SK-N-SH (cell line): ENCODE results near the gene DOK7. TPM values are rescaled to one million over a fixed set of nuclear protein-coding genes. Genes with fewer than 3 reads are reported as not detected.

ENCODE experiments used
- CTCF ChIA-PET: fragments of 300-600, 350-600 bp; formaldehyde crosslinking; extraction: SDS; loops from one replicate; lab custom pipeline; 2021; lab: Yijun Ruan, JAX
- POLR2A ChIA-PET: fragments of 350-600 bp; sonication (Branson Sonifier 250); formaldehyde crosslinking; extraction: SDS; loops from one replicate; lab custom pipeline; 2020; ENCODE audit warnings: antibody characterized with exemption, inconsistent platforms; lab: Yijun Ruan, JAX
- DNase-seq: peaks from one replicate; pipeline ENCODE4 v3.0.0; 2012
- H2AFZ ChIP-seq: fragments of 200-600 bp; sonication (generic); 2 replicates; pipeline ENCODE4 v1.8.1; 2016; ENCODE audit warnings: antibody characterized with exemption, mild to moderate bottlenecking, low read depth
- H3F3A ChIP-seq: fragments of 200-600 bp; sonication (generic); replicated peaks from 2 replicates; pipeline ENCODE3; 2016; ENCODE audit warnings: antibody characterized with exemption, mild to moderate bottlenecking; ENCODE audit not compliant: insufficient read depth
- H3K27ac ChIP-seq, 2 experiments: fragments of 200-500 bp in 1 of 2; fragments of 200-600 bp in 1 of 2; sonication (Bioruptor generic) in 1 of 2; sonication (generic), shearing (Covaris generic) in 1 of 2; 2 replicates each; pipeline versions ENCODE4 v1.5.1 to v1.6.1; 2014 to 2016; ENCODE audit warnings: low read depth in 2 of 2, inconsistent platforms in 1 of 2, low read length in 1 of 2, mild to moderate bottlenecking in 1 of 2, mixed read lengths in 1 of 2
- H3K27me3 ChIP-seq: fragments of 200-600 bp; sonication (generic), shearing (Covaris generic); 2 replicates; pipeline ENCODE4 v1.6.1; 2016; ENCODE audit warnings: mixed run types; ENCODE audit not compliant: insufficient read depth
- H3K36me3 ChIP-seq, 2 experiments: fragments of 200-500 bp in 1 of 2; fragments of 200-600 bp in 1 of 2; sonication (Bioruptor generic) in 1 of 2; sonication (generic) in 1 of 2; replicated peaks in 1 of 2; 2 replicates each; pipeline versions ENCODE3 to v1.5.1; 2014 to 2016; ENCODE audit warnings: low read length in 1 of 2, mild to moderate bottlenecking in 1 of 2; ENCODE audit not compliant: insufficient read depth in 2 of 2, control insufficient read depth in 1 of 2
- H3K4me1 ChIP-seq, 2 experiments: fragments of 200-500 bp in 1 of 2; fragments of 200-600 bp in 1 of 2; sonication (Bioruptor generic) in 1 of 2; sonication (generic), shearing (Covaris generic) in 1 of 2; 2 replicates each; pipeline versions ENCODE4 v1.5.1 to v1.6.1; 2014 to 2016; ENCODE audit warnings: low read depth in 1 of 2, low read length in 1 of 2, mixed run types in 1 of 2; ENCODE audit not compliant: insufficient read depth in 2 of 2, control insufficient read depth in 1 of 2
- H3K4me2 ChIP-seq: fragments of 200-600 bp; sonication (generic), shearing (Covaris generic); 2 replicates; pipeline ENCODE4 v1.6.1; 2017; ENCODE audit warnings: mixed run types
- H3K4me3 ChIP-seq, 2 experiments: fragments of 200-500 bp in 1 of 2; fragments of 200-600 bp in 1 of 2; sonication (Bioruptor generic) in 1 of 2; sonication (generic), shearing (Covaris generic) in 1 of 2; 2 replicates each; pipeline versions ENCODE4 v1.5.1 to v1.8.1; 2014 to 2016; ENCODE audit warnings: low read depth in 2 of 2, inconsistent platforms in 1 of 2, low read length in 1 of 2, mild to moderate bottlenecking in 1 of 2, mixed read lengths in 1 of 2, moderate library complexity in 1 of 2
- H3K79me2 ChIP-seq: fragments of 200-600 bp; sonication (generic); 2 replicates; pipeline ENCODE4 v1.8.1; 2017; ENCODE audit warnings: mild to moderate bottlenecking; ENCODE audit not compliant: insufficient read depth
- H3K9ac ChIP-seq: fragments of 200-600 bp; sonication (generic); 2 replicates; pipeline ENCODE4 v1.6.1; 2017; ENCODE audit warnings: mixed run types
- H3K9me2 ChIP-seq: fragments of 200-600 bp; sonication (generic); 2 replicates; pipeline ENCODE4 v1.6.1; 2017; ENCODE audit warnings: mixed run types
- H3K9me3 ChIP-seq: fragments of 200-600 bp; sonication (generic); 2 replicates; pipeline ENCODE4 v1.6.1; 2017; ENCODE audit warnings: mixed run types, mild to moderate bottlenecking, moderate library complexity
- H4K20me1 ChIP-seq: fragments of 200-600 bp; sonication (generic); 2 replicates; pipeline ENCODE4 v1.6.1; 2017; ENCODE audit warnings: mild to moderate bottlenecking, mixed run types; ENCODE audit not compliant: insufficient read depth
- FOSL2 ChIP-seq: IDR thresholded peaks from 2 replicates; pipeline ENCODE4 v1.4.0; 2012; ENCODE audit warnings: low read depth, mild to moderate bottlenecking, moderate library complexity, borderline replicate concordance
- IRF3 ChIP-seq: fragments of 150-350 bp; IDR thresholded peaks from 2 replicates; pipeline ENCODE4 v1.6.1; 2016; ENCODE audit warnings: mild to moderate bottlenecking, low read depth, low read length
- RCOR1 ChIP-seq: fragments of 150-350 bp; IDR thresholded peaks from 2 replicates; pipeline ENCODE4 v1.6.1; 2017; ENCODE audit warnings: antibody characterized with exemption, low read length
- RFX5 ChIP-seq: IDR thresholded peaks from 2 replicates; pipeline ENCODE4 v1.6.1; 2012; ENCODE audit warnings: mild to moderate bottlenecking, improper control_type of control experiment, low read length
- SIN3A ChIP-seq: IDR thresholded peaks from 2 replicates; pipeline ENCODE4 v1.6.1; 2012; ENCODE audit warnings: low read depth, mild to moderate bottlenecking, low read length, moderate library complexity, borderline replicate concordance
- ZBTB33 ChIP-seq: IDR thresholded peaks from 2 replicates; pipeline ENCODE4 v1.4.0; 2012; ENCODE audit warnings: low read depth, borderline replicate concordance
- WGBS: methylation state at CpG from one replicate; pipeline ENCODE4 v1.1.6; 2017; ENCODE audit warnings: low lambda C conversion rate; 5-methylcytosine and 5-hydroxymethylcytosine counted together
- polyA plus RNA-seq, 3 experiments: library from polyadenylated mRNA; depleted of rRNA; stranded (reverse); fragments of >200 nt; gene quantifications; 2 replicates each; pipeline ENCODE4 v1.2.3, GENCODE V29; 2012
- TF ChIP-seq, protein P1 (sequence below): IDR thresholded peaks from 2 replicates; pipeline ENCODE4 v1.4.0; 2012; ENCODE audit warnings: low read depth

The DOK7 gene
- polyA plus RNA-seq, 1 of the 3 experiments (the other 2 are of a cell fraction) = not detected

DNA sequence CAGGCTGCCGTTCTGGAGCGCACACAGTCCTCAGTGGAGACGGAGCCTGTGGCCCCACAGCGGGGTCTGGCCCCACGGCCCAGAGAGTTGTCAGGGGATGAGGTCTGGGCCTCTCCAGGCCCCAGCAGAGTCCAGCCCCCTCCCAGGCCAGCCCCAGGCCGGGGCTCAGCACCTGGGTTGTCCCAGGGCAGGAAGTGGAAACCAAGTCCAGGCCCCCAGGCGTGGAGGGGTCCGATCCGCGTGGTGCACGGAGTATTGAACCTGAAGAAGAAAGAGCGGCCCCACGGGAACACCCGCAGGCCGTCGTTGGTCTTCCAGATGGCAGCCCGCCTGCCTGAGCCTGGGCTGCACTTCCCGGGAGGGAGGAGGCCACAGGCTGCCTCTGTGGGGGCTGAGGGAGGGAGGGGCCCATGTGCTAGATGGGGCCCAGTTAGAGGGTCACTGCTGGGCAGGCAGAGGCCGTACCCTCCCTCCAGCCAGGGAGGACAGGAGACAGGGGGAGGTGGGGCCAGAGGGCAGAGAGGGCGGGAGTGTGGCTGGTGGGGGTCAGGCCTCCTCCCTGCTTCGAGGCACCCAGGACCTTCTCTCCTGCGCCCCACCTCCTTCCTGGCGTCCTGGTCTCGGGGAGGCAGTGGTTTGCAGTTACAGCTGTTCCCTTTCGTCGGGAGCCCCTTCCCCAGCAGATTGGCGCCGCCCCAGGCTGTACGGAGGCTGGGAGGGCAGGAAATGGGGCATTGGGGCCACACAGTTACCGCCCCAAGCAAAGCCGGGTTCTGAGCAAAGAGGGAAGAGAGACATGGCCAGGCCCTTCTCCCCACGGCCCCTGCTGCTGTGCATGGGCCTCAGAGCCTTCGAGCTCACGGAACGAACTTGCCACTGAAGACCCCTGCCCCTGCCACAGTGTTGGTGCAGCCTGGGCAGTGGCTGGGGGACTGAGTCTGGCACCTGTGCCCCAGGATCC lies 13.3 kb upstream of the DOK7 start (continued):
- TF ChIP-seq IRF3 (no peak), RFX5 (no peak), ZBTB33 (no peak)

DNA sequence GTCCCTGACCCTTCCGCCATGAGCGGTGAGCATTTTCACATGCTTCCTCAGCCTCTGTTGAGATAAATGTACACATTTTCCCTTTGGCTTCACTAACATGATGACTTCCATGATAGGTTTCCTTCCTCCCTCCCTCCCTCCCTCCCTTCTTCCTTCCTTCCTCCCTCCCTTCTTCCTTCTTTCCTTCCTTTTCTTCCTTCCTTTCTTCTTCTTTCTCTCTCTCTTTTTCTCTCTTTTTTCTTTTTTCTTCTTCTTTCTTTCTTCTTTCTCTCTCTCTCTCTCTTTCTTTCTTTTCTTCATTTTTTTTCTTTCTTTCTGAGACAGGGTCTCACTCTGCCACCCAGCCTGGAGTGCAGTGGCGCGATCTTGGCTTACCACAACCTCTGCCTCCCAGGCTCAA lies 12.5 kb upstream of the DOK7 start:
- POLR2A ChIA-PET = no interaction called here
- Histone ChIP-seq H3K9me2 (no peaks in the 10 kb centered on the region), H2AFZ (no peak overlapping the region), H3K79me2 (no peaks in the 10 kb centered on the region), H3K36me3 (no peaks in the 10 kb centered on the region), H3K9ac (no peak overlapping the region)
- CTCF ChIA-PET = interaction anchor here (0.9 to 1.2 kb wide), 2 partner anchors 13 to 305 kb away, joined by 3 read pairs; no protein-coding TSS in a partner anchor
- WGBS = 100% methylated on average over 4 of the region's 4 CpGs
- TF ChIP-seq SIN3A = no peak
- TF ChIP-seq, all 33 proteins: peak for 0
- H3K4me3 ChIP-seq = no peak overlapping the region
- no peaks in the 10 kb centered on the region for H3K27me3 ChIP-seq
- H3K4me2 ChIP-seq = no peak overlapping the region
- H3K4me1 ChIP-seq = no peaks in the 10 kb centered on the region
- no peaks in the 10 kb centered on the region for H3K9me3 ChIP-seq
- DNase-seq = no peak
- H3F3A ChIP-seq = peaks cover 6% of the 10 kb centered on the region
- H4K20me1 ChIP-seq = no peaks in the 10 kb centered on the region
- H3K27ac ChIP-seq = no peak overlapping the region

- H3K9me2 ChIP-seq = no peaks in the 10 kb centered on the region
- H3K9ac ChIP-seq = no peak overlapping the region
- TF ChIP-seq, protein P1, sequence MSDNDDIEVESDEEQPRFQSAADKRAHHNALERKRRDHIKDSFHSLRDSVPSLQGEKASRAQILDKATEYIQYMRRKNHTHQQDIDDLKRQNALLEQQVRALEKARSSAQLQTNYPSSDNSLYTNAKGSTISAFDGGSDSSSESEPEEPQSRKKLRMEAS = no peak
- peak; percentile 11; the same call in 1 of the 2 replicates for TF ChIP-seq FOSL2
- no peak for TF ChIP-seq RCOR1
- TF ChIP-seq ZBTB33 = no peak
- H3K27ac ChIP-seq = no peak overlapping the region
- ChIA-PET POLR2A (no interaction called here), CTCF (interaction anchor here (0.6 to 1.7 kb wide), 6 partner anchors 8 to 106 kb away, joined by 3 to 12 read pairs (median 4); no protein-coding TSS in a partner anchor)
- no peaks in the 10 kb centered on the region for H3K9me3 ChIP-seq
- H3K4me2 ChIP-seq = peak overlapping the region; percentile 26; the same call in 1 of the 2 replicates
- no peaks in the 10 kb centered on the region for H3K27me3 ChIP-seq
- 67% methylated on average over 3 of the region's 3 CpGs for WGBS
- no peak overlapping the region for H2AFZ ChIP-seq
- peaks cover 6% of the 10 kb centered on the region for H3F3A ChIP-seq
- H4K20me1 ChIP-seq = no peaks in the 10 kb centered on the region
- no peaks in the 10 kb centered on the region for H3K4me1 ChIP-seq
- H3K36me3 ChIP-seq = no peaks in the 10 kb centered on the region
- H3K4me3 ChIP-seq = no peak overlapping the region
- no peak for DNase-seq
- H3K79me2 ChIP-seq = no peaks in the 10 kb centered on the region
Measured at GRCh38 chr4:3451956-3452355, 11.2 kb upstream of the DOK7 start.
